ENCODE results near the gene CD84.
"Not testable (repeated sequence)": the region's sequence is repeated elsewhere in the genome, so short reads cannot be mapped to it uniquely, and the experiment has no call there.

CD84 gene

GRCh38 chr1:160500321-160500990 is 78.8 kb downstream of the CD84 start:
- DNase-seq, result no peak

GRCh38 chr1:160499631-160500030 is 79.7 kb downstream of the CD84 start:
- no peak for DNase-seq

DNA sequence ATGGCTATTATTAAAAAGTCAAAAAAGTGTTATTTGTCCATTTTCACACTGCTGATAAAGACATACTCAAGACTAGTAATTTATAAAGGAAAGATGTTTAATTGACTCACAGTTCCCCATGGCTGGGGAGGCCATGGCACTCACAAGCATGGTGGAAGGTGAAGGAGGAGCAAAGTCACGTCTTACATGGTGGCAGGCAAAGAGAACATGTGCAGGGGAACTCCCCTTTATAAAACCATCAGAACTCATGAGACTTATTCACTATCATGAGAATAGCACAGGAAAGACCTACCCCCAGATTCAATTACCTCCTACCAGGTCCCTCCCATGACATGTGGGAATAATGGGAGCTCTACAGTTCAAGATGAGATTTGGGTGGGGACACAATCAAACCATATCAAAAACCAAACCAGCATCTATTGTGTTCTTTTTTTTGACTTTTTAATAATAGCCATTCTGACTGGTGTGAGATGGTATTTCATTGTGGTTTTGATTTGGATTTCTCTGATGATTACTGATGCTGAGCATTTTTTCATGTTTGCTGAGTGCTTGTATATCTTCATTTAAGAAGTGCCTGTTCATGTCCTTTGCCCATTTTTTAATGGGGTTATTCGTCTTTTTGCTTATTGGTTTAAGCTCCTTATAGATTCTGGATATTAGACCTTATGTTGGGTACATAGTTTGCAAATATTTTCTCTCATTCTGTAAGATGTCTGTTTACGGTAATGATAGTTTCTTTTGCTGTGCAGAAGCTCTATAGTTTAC is 80.8 kb downstream of the CD84 start:
- DNase-seq, result not testable (repeated sequence)

GRCh38 chr1:160496334-160496733 is 83.0 kb downstream of the CD84 start:
- DNase-seq, result no peak

- DNase-seq, result no peak
These were observed 84.7 kb downstream of the CD84 start for GRCh38 chr1:160494620-160495019.

DNA sequence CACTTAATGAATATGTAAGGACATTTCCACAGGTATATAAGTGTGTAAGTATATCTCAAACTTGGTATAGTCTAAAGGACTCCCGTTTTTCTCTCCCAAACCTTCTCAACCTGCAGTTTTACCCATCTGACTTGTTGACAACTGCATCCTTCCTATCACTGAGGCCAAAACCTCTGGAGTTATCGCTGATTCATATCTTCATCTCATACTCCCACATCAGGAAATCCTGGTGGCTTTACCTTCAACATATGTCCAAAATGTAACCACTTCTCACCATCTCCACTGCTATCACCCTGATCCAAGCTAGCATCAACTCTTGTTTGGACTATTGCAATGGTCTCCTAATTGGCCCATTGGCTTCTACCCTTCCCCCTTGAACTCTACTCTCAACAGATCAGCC is 86.7 kb downstream of the CD84 start:
- DNase-seq, result no peak

- no peak for DNase-seq
These were observed 87.3 kb downstream of the CD84 start for GRCh38 chr1:160491981-160492380.
